Activated gamma-delta T cell treated with Interleukin-2 at 50 U/mL for 16 hours (primary cell): ENCODE measurements around the gene NEUROD2.
A peak's percentile ranks its signal among the peaks of the same experiment; 100 is the strongest.

Experiments
- DNase-seq: peaks from one replicate; pipeline ENCODE4 v3.0.0-alpha.2; 2020

Gene NEUROD2

DNA sequence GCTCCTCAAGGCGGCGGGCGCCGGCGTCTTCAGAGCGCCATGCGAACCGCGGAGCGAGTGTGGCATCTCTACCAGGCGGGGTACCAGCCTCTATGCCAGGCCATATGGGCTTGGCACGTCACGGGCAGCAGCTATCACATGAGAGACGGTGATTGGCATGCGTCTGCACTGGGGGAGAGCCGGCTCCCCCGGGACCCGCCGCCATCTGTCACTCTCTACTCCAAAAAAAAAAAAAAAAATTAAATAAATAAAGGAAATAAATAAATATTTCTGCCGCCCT lies at the start of gene NEUROD2:
Gene NEUROD2, minus strand, starts transcription at position 70 of the 280 bp plus-strand sequence. CDS start 1,321 bp downstream, outside the sequence.
- DNase-seq: no peak

DNA sequence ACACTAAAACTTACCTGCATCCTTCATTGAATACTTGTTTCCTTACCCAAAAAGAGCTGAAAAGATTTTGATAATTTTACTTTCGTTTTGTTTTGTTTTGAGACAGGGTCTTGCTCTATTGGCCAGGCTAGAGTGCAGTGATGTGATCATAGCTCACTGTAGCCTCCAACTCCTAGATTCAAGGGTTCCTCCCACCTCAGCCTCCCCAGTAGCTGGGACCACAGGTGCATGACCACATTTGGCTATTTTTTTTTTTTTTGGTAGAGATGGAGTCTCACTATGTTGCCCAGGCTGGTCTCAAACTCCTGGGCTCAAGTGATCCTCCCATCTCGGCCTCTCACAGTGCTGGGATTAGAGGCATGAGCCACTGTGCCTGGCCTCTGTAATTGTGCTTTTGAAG lies 47.4 kb upstream of the NEUROD2 start:
- no peak for DNase-seq

DNA sequence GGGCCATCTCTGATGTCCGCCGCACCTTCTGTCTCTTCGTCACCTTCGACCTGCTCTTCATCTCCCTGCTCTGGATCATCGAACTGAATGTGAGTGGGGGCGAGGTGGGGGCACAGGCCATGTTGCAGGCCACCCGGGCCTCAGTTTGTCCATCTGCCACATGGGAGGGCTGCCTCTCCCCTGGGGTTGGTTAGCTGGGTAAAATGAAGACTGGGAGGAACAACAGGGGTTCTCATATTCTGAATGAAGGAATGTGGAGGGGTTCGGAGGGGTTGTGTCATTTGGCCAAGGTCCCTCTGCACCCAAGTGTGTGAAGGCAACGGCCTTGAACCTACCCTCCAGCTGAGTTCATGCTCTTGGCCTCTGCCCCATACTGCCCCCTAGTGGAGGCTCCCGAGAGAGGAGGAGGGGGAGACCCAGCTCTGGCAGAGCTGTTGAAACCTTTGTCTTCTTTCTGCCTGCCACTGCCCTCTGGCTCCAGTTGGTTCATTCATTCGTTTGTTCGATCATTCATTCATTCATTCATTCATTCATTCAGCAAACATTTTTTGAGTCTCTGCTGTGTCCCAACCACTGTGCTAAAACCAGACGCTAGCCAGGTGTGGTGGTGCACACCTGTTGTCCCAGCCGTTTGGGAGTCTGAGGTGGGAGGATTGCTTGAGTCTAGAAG lies 46.1 kb upstream of the NEUROD2 start:
- DNase-seq: peak; percentile 77

DNA sequence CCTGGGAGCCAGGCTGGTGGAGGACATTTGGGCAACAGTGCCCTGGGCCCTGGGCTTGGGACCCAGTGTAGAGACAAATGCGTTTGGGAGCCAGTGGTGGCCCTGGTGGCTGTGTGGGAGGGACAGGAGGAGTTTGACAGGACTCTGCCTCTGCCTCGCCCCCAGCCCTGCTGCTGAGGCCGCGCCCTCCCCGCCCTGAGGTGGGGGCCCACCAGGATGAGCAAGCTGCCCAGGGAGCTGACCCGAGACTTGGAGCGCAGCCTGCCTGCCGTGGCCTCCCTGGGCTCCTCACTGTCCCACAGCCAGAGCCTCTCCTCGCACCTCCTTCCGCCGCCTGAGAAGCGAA lies 45.6 kb upstream of the NEUROD2 start:
- no peak for DNase-seq

DNA sequence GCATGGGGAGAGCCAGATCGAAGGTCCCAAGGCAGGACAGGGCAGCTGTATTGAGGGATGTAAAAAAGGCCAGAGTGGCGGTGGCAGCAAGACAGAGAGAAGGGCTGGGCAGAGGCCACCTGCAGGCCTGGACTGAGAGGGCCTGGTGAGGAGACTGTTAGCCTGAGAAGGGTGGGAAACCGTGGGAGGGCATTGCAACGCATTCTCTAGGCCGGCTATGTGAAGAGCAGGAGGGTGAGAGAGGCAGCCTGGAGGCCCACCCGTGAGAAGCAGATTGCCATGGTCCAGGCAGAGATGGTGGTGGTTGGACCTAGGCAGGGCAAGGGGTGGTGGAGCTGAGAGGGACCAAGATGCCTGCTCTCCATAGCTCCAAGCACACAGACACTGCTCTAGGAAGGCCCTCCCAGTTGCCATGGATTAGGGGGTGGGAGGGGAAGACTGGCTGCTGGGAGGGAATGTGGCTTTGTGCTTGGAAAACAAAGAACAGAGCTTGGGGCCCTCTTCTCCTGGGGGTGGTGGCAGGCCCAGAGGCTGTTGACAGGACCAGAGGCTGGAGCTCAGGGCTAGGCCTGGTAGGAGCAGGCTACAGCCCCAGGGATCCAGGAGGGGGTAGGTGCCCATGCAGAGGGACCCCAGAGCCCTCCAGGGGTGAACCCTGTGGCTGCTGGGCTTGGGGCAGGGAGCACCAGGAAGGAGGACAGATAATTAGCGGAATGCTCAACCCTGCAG lies 45.0 kb upstream of the NEUROD2 start:
- no peak for DNase-seq

DNA sequence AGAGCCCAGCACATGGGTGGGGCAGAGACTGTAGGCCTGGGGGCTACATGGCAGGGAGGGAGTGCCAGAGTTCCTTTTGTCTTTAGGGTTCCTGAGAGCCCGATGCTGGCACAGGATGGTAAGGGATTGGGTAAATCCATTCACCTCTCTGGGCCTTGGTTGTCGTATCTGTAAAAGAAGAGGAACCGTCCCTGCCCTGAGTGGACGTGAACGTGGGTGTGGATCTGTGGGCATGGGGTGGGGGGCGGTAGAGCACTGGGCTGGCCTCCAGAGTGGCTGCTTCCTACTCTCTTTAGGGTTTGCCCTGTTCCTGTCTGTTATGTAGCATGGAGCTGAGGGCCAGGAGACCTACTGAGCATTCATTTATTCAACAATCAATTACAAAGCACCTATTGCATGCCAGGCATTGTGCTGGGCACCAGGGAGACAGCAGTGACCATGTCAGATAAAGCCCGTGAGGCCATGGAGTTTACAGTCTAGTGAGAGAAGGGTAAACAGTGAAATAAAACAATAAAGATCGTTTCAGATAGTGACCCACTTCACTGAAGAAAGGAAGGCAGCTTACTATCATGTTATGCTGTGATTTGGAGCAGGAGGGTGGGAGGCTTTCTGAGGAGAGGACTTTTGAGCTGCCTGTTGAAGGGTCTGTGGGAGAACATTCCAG lies 44.3 kb upstream of the NEUROD2 start:
- no peak for DNase-seq

DNA sequence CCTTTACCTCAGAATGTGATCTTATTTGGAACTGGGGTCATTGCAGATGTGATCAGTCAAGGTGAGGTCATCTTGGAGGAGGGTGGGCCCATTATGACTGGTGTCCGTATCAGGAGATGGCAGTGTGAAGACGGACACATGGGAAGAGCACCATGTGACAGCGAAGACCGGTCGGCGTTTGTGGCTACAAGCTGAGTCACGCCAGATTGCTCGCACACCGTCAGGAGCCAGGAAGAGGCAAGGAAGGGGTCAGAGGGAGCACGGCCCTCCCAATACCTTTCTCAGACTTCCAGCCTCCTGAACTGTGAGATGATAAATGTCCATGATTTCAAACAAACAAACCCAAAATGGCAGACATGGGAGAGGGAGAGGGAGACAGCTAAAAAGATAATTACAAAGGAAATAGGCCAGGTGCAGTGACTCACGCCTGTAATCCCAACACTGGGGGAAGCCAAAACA lies 42.4 kb upstream of the NEUROD2 start:
- DNase-seq: no peak

DNA sequence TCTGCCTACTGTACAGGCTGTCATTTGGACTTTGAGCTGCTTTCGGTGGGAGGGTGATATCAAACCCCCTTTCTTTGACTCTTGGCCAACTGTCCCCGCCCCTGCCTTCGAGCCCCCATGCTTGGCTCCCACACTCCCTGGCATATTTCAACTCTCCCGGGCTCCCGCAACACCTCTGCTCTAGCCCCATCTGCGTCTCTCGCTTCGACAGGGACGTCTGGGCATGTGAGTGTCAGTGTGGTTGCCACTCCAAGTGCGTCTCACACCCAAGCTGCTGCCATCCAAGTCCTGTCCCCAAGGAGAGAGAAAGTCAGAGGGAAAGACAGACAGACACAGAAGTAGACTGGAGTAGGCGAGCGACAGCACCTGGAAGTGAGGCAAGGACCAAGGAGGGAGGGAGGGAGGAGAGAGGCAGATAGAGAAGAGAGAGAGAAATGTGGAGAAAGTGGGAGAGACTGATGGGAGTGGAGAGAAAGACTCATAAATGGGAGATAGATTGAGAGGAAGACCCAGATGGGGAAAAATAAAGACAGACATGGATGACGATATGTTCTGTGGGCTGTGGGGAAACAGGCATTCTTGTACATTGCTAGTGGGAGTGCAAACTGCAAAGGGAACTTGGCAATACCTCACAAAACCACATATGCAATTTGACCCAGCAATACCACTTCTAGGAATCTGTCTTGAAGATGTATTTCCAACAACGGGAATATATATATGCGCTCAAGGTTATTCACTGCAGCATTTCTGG lies 41.1 kb upstream of the NEUROD2 start:
- no peak for DNase-seq

DNA sequence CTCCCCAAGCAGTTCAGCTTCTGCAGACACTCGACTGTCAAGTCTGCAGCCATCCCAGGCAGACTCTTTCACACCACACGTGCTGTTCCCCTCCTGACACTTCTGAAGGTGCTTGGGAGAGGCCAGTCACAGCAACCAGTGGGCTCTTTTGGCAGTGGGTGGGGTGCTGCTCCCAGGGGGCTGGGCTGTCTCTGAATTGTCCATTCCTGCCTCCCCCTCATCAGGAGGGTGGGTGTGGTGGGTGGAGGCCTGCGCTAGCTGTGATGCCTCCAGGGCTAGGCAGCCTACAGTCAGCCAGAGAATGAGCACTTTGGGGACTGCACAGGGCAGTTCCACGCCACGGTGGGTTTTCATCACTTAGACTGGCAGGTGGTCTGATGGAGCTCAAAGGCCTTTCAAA lies 39.5 kb upstream of the NEUROD2 start:
- DNase-seq: no peak

DNA sequence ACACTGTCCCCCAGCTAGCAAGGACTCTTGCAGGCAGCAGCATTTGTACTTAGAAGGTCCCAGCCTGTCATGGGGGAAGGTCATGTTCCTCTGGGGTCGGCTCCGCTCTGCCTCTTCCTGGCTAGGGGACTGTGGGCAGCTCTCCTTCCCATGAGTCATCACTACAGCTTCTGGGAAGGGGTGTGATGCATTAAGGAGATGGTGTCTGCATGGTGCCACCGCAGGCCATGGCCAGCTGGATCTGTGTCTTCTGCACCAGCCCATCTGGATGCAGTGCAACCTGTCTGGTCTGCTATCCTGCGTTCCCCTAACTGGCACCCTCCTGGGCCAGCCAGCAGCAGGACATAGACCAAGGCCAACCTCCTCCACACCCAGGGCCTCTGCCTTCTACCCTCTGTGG lies 35.6 kb upstream of the NEUROD2 start:
- no peak for DNase-seq

DNA sequence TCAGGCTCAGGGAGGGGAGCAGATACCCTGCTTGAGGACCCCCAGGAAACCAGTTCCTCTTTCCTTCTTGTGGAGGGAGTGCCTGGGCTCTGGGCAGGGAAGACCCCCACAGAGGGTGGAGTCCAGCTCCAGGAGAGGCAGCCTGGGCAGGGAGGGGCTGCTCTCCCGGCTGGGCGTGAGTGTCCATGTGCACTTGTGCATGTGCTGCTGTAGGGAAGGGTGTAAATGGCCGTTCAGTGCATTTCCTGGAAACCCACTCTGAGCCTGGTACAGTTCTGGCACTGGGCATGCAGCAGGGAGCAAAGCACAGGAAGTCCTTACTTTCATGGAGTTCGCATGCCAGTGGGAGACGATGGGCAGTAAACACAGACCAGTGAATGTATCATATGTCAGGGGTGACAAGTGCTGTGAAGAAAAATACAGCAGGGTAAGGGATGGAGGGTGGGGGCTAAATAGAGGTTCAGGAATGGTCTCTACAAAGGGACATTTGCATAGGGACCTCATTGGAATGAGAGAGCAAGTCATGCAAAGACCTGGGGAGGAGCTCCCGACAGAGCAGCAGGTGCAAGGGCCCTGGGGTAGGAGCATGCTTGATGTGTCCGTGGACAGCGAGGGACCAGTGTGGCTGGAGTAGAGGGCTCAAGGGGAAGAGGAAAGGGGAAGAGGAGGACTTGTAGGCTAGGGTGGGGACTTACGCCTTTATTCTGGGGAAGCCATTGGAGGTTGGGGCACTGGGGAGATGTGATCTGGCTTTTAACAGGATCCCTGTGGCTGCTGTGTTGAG lies 34.8 kb upstream of the NEUROD2 start:
- no peak for DNase-seq

DNA sequence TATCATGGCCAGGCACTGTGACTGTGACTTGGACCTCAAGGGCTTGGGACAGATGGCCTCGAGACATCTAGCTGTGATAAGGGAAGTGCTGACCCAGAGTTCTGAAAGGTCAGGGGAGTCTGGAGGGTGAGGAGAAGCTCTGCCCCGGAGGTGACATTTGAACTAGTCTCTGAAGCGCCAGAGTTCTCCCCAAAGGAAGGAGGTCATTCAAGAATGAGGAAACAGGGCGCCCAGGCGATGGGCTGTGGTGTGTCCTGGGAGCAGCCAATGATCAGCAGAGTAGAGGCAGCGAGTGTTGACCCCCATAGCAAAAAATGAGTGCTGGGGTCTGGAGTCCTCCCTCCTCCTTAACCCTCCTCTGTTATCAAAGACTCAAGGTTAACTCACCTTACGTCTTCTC lies 34.2 kb upstream of the NEUROD2 start:
- DNase-seq: no peak

DNA sequence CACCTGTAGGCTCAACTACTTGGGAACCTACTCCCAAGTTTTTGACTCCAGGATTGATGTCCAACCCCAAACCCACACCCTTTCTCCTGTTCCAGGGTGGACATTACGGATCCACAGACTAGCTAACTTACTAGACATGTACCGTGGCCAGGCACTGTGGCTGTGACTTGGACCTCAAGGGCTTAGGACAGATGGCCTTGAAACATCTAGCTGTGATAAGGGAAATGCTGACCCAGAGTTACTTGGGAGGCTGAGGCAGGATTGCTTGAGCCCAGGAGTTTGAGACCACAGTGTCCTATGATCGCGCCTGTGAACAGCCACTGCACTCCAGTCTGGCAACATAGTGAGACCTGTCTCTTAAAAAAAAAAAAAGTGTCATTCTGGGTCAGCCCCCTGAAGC lies 33.4 kb upstream of the NEUROD2 start:
- no peak for DNase-seq

DNA sequence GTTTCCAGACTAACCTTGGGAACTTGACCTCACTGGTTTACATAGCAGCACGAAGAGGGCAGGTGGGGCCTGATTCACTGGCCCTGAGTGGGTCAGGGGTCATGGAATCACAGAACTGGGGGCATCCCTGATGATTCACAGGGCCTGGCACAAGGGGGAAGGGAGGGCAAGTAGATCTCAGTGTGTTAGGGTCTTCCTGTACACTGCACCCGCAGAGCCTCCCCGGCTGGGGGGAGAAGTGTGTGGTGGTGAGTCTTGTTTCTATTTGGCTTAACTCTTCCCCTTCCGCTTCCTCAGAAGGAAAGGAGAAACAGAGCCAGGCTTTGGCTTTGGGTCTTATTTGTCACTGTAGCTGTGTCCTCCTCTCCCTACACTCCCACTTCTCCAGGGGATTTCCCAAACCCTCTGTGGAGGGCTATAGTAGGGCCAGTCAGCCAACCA lies 32.9 kb upstream of the NEUROD2 start:
- no peak for DNase-seq

DNA sequence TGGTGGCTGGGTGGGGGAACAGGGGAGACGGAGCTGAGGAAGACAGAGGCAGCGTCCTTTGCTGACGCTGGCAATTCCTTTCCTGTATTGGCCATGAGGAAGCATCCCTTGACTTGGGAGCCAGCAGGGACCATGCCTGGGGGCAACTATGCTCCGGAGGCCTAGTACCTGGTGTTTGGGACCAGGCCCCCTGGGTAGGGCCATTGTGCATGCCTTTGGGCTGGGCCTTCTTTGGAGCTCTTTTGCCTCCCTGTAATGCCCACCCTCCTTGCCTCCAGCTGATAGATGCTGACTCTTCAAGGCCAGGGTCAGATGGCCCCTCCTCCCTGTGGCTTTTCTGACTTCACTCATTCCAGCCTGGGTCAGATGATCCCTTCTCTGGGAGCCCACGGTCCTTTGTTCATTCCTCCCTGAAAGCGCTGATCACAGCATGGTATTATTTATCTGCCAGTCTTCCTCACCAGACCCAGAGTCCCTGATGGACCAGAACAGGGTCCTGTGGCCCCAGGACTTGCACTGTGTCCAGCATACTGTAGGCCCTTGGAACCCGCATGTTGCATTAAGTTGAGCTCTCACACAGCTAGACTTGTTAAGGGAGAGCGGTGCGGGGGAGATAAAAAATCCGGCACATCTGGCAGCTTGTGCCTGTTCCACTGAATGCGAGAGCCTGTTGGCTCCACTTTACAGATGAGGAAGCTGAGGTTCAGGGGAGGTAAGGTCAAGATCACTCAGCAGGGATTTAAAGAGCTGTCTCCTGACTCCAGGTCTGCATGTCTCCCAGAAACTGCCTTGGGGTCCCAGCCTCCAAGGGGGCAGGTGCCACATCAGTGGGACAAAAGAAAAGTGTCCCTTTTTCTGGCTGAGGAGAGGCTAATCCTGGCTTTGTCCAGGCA lies 32.1 kb upstream of the NEUROD2 start:
- DNase-seq: no peak

DNA sequence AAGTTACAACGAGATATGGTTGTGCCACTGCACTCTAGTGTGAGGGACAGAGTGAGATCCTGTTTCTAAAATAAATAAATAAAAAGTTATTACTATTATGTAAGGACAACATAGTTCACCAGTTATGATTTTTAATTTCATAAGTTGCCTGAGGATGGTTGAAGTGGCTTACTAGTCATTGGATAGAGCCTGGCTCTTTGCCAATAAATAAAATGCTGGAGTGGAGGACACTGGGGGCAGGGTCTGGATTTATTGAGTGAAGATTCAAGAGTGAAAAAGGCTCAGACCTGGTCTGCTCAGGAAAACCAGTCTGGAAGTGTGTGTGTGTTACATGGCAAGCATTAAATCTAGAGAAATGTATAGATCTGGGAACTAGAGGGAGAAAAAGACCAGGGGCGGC lies 31.3 kb upstream of the NEUROD2 start:
- DNase-seq: no peak

DNA sequence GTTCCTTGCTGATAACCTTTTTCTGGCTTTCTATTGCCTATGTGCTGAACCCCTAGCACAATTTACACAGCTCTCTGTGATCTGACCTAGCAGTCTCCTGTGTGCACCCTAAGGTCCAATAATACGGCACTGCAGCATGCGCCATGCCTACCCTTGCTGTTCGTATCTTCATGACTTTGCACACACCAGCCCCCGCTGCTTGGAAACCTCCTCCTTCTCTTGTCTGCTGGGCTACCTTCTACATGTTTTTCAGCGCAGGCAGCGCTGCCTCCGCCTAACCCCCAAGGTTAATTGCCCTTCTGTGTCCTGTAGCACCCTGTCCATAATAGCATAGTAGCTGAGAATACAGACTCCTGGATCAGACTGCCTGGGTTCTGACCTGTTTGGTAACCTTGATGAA lies 30.6 kb upstream of the NEUROD2 start:
- no peak for DNase-seq

DNA sequence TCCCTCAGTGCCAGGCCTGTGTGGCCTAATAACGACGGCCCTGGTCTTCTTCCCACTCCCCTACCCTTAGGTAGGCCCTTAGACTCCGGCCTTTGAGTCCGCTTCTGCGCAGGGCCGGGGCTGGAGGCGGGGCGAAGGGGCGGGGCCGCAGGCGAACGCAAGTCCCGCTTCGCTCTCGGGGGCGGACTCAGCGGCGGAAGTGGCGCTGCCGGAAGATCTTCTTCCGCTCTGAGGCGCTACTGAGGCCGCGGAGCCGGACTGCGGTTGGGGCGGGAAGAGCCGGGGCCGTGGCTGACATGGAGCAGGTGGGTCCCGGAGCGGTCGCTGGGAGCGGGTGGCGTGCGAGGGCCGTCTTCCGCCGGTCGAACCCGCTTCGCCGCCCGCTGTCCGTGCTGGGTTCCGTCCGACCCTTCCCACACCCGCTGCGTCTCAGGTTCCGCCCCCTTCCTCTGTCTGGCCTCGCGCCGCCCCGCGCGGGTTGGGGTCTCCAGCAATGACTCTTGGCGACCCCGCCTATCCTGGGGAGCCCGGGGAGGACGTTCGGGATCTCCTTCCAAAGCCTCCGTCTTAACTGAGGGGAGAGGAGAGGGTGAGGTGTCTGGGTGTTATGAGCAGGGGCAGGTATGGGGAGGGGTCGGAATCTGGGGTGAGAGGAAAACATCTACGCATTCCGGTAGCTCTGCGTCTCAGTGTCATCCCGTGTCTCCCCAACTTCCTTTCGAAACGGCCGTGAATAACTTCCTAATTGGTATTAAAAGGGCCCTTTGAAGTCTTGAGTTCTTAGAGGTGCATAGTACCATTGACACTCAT lies 29.4 kb upstream of the NEUROD2 start, which contains the start of gene STARD3:
Gene STARD3, plus strand, starts transcription at position 218 of the 810 bp plus-strand sequence. CDS start 16,388 bp downstream, outside the sequence.
- DNase-seq: peak; percentile 90

DNA sequence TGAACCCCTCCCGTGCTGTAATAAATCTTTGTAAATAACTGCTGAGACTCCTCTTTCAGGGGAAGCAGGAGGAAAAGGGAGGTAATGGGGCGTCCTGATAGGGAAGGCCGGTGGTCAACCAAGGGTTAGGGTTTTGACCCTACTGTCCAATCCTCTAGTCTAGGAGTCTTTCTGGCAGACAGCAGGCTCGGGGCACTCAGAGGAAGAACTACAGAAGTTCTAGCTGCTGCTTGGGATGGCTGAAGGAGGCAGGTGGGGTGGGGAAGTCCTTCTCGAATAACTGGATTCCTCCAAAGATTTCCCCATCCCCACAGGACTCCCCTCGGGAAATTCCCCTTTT lies 28.8 kb upstream of the NEUROD2 start:
- no peak for DNase-seq

DNA sequence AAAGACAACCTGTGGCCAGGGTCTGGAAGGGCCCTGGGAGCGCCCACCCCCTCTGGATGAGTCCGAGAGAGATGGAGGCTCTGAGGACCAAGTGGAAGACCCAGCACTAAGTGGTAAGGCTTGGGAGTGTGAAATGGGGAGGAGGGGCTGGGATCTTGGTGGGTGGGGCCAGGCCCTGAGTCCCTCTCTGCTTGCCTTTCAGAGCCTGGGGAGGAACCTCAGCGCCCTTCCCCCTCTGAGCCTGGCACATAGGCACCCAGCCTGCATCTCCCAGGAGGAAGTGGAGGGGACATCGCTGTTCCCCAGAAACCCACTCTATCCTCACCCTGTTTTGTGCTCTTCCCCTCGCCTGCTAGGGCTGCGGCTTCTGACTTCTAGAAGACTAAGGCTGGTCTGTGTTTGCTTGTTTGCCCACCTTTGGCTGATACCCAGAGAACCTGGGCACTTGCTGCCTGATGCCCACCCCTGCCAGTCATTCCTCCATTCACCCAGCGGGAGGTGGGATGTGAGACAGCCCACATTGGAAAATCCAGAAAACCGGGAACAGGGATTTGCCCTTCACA lies 28.0 kb upstream of the NEUROD2 start:
- no peak for DNase-seq
